Ovary (tissue), 3 donors: ENCODE results near the gene ZMAT5.

Experiments used
- CTCF ChIP-seq, 3 donors: fragments of 450-650 bp in 2 of 3; fragments of 200-600 bp in 1 of 3; IDR thresholded peaks; one replicate each; pipeline versions ENCODE4 v1.5.1 to v1.8.0; 2016 to 2022; ENCODE audit warnings: antibody characterized with exemption in 3 of 3, mild to moderate bottlenecking in 1 of 3
- POLR2A ChIP-seq: fragments of 450-650 bp; IDR thresholded peaks from one replicate; pipeline ENCODE4 v1.6.1; 2017; ENCODE audit warnings: antibody characterized with exemption, mild to moderate bottlenecking, moderate library complexity
- donor health status: DM: no; HTN: no; CAD: no.

- TF ChIP-seq POLR2A: no peak
- no peak for TF ChIP-seq CTCF (IDR thresholded peaks at IDR 0.05)
Observed at GRCh38 chr22:29780220-29780619, 13.4 kb upstream of the ZMAT5 start.
